Loucy (cell line): ENCODE results near the gene E2F1.

ENCODE experiments used
- CTCF ChIP-seq: fragments of 200-600 bp; sonication (generic); conservative IDR thresholded peaks from 2 replicates; pipeline ENCODE4 v1.5.1; 2014; ENCODE audit warnings: mild to moderate bottlenecking, antibody characterized with exemption, low read length
- EZH2phosphoT487 ChIP-seq: fragments of 200-600 bp; IDR thresholded peaks from 2 replicates; pipeline ENCODE4 v1.6.1; 2018; ENCODE audit warnings: antibody characterized with exemption, mild to moderate bottlenecking, moderate library complexity, borderline replicate concordance

- TF ChIP-seq CTCF (no peak), EZH2phosphoT487 (no peak)
Measured at GRCh38 chr20:33721391-33722140, 35.4 kb upstream of the E2F1 start.
